AG09319 (cell line): ENCODE data around the gene OR11H1.
"Not testable (repeated sequence)": the region's sequence is repeated elsewhere in the genome, so short reads cannot be mapped to it uniquely, and the experiment has no call there.

Experiments used
- DNase-seq: peaks from one replicate; pipeline ENCODE4 v3.0.0-alpha.2; 2010; ENCODE audit warnings: low read depth; ENCODE audit errors: extremely low read depth

OR11H1 gene, protein sequence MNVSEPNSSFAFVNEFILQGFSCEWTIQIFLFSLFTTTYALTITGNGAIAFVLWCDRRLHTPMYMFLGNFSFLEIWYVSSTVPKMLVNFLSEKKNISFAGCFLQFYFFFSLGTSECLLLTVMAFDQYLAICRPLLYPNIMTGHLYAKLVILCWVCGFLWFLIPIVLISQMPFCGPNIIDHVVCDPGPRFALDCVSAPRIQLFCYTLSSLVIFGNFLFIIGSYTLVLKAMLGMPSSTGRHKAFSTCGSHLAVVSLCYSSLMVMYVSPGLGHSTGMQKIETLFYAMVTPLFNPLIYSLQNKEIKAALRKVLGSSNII

DNA sequence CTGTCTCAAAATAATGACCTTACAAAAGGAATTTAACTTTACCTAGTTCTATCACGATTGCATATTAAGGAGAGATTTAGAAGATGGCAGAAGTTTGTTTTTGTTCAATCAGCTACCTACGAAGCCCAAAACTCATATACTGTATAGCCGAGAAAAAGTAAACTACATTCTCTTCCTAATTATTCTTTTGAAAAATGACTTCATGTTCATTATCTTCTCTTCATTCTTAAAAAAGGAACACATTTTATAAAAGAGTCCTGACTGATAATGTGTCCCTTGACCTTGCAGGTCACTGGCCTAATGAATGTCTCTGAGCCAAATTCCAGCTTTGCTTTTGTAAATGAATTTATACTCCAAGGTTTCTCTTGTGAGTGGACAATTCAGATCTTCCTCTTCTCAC is at the start of gene OR11H1:
OR11H1 (plus strand) TSS at position 301 of the 400 bp plus-strand sequence; CDS start at position 301, 0 bp downstream.
- not testable (repeated sequence) for DNase-seq

DNA sequence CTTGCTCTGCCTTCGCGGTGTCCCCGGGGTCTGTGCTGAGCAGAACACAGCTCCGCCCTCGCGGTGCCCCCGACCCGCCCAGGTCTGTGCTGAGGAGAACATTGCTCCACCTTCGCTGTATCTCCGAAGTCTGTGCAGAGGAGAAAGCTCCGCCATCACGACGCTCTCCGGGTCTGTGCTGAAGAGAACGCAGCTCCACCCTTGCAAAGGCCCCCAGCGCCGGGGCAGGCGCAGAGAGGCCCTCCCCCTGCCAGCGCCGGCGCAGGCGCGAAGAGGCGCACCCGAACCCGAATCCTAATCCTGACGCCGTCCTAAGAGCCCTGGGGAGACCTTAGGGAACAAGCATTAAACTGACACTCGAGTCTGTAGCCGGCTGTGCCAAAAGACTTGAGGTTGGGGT is 18.0 kb upstream of the OR11H1 start:
- not testable (repeated sequence) for DNase-seq

DNA sequence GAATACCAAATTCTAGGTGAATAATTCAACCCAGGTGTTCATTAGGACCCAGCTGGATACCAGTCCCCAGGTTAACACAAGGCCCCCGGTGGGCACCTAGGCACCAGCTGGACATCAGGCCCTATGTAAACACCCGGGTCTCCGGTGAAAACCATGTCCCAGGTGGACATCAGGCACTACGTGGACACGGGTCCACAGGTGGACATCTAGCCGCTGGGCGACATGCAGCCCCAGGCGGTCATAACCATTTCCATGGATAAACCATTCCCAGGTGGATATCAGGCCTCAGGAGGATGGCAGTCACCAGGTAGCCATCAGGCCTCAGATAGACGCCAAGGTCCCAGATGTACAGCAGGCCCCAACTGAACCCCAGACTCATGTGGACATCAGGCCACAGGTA is 12.1 kb upstream of the OR11H1 start:
- DNase-seq, result not testable (repeated sequence)

DNA sequence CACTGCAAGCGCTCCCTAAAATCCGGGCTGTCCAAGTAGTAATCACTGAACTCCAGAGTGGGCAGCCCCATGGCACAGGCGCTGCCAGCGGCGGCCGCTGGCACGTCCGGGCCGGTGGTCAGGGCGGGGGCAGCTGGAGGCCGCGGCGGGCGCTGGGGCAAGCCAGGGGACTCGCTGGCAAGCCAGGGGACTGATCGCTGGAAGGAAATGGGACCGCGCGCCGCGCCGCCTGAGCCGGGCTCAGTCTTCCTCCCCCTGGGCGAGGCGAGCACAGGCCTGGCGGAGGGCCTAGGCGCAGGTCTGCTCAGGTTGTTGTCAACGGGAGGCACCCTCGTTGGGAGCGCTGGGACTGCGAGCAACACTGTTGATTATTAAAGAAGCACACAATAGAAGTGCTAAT is 25.8 kb downstream of the OR11H1 start:
- DNase-seq, result not testable (repeated sequence)

DNA sequence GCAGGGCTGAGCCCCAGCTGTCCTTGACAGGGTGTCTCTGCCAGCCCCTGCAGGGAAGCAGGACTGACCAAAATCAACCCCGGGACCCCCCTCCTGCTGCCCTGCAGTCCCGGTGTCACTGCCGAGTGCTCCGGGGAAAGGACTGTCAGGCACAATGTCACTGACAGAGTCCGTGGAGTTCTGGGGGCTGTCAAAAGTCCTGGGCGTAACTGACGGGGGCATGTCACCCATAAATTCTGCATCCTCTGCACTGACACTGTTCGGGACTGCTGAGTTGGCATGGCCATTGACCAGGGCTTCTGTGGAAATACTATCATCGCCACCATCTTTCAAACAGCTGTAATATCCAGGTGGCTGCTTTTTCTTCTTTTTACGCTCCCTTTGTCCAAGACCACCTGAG is 35.5 kb downstream of the OR11H1 start:
- DNase-seq, result not testable (repeated sequence)

DNA sequence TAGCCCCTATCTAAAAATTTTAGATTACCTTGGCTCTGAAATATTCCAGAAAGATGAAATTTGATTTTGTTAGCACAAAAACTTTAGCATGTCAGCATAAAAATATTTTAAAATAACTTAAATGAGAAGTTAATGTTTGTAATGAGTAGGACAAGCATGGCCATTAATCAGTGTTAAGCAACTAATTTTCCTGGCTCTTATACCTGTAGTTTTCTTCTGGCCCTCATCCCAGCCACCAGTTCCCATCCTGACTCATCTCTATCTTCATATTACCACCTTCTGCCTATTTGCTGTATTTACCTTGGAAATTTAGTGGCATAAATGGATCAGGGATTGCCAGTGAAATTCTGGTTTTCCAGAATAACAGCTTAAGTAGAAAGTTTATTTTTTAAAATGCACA is 37.1 kb downstream of the OR11H1 start:
- not testable (repeated sequence) for DNase-seq
